HEK293 (cell line): ENCODE results near the gene OR9G4.

ENCODE experiments used
- CTCF ChIA-PET: fragments of 350-600 bp; formaldehyde crosslinking; extraction: SDS; loops from one replicate; lab custom pipeline; 2021; ENCODE audit warnings: antibody characterized with exemption; lab: Yijun Ruan, JAX
- POLR2A ChIA-PET: fragments of 300-600 bp; formaldehyde crosslinking; extraction: SDS; loops from one replicate; lab custom pipeline; 2020; ENCODE audit warnings: antibody characterized with exemption, inconsistent platforms; lab: Yijun Ruan, JAX
- H3K27ac ChIP-seq: fragments of 200-500 bp; sonication (Bioruptor generic); 2 replicates; pipeline ENCODE4 v1.5.1; 2014; ENCODE audit warnings: low read depth, low read length, control low read depth, inconsistent platforms; ENCODE audit errors: extremely low read depth
- H3K36me3 ChIP-seq, 2 experiments: fragments of 200-500 bp in 1 of 2; sonication (Bioruptor generic) in 1 of 2; 1 replicate in 1 of 2; 2 replicates in 1 of 2; pipeline ENCODE4 v1.5.1; 2014 to 2017; ENCODE audit warnings: inconsistent platforms in 2 of 2, low read length in 2 of 2; ENCODE audit not compliant: control insufficient read depth in 2 of 2, insufficient read depth in 1 of 2
- H3K4me1 ChIP-seq: fragments of 200-500 bp; sonication (Bioruptor generic); 2 replicates; pipeline ENCODE4 v1.5.1; 2014; ENCODE audit warnings: mild to moderate bottlenecking, low read length, inconsistent platforms; ENCODE audit not compliant: control insufficient read depth, insufficient read depth
- H3K4me3 ChIP-seq: 2 replicates; pipeline ENCODE4 v1.5.1; 2011; ENCODE audit warnings: low read depth, mild to moderate bottlenecking, control low read depth, low read length, moderate library complexity
- H3K9me3 ChIP-seq: fragments of 200-500 bp; sonication (Bioruptor generic); 2 replicates; pipeline ENCODE4 v1.5.1; 2014; ENCODE audit warnings: low read depth, low read length, inconsistent platforms; ENCODE audit not compliant: control insufficient read depth, insufficient read depth
- GLI2 ChIP-seq: fragments of 450-650 bp; formaldehyde crosslinking; IDR thresholded peaks from 2 replicates; pipeline ENCODE4; 2017; ENCODE audit warnings: missing biosample characterization, missing genetic modification characterization, low read depth, borderline replicate concordance
- KLF10 ChIP-seq: fragments of 450-650 bp; IDR thresholded peaks from 2 replicates; pipeline ENCODE4 v1.5.1; 2018; ENCODE audit warnings: missing biosample characterization, mild to moderate bottlenecking, missing genetic modification characterization
- MEIS1 ChIP-seq: sonication (generic); formaldehyde crosslinking; IDR thresholded peaks from 2 replicates; pipeline ENCODE4 v1.8.1; 2022; ENCODE audit warnings: missing genetic modification reagents, mild to moderate bottlenecking, borderline replicate concordance
- PATZ1 ChIP-seq: fragments of 450-650 bp; formaldehyde crosslinking; IDR thresholded peaks from 2 replicates; pipeline ENCODE4 v1.5.1; 2016; ENCODE audit warnings: missing biosample characterization, missing genetic modification characterization
- SCRT2 ChIP-seq: fragments of 450-650 bp; formaldehyde crosslinking; IDR thresholded peaks from 2 replicates; pipeline ENCODE4 v1.5.1; 2016; ENCODE audit warnings: missing biosample characterization, missing genetic modification characterization
- ZEB2 ChIP-seq: fragments of 450-650 bp; formaldehyde crosslinking; IDR thresholded peaks from 2 replicates; pipeline ENCODE4 v1.5.1; 2016; ENCODE audit warnings: missing biosample characterization, missing genetic modification characterization
- ZFP41 ChIP-seq: fragments of 450-650 bp; formaldehyde crosslinking; IDR thresholded peaks from 2 replicates; pipeline ENCODE4 v1.5.1; 2016; ENCODE audit warnings: missing biosample characterization, missing genetic modification characterization, borderline replicate concordance
- ZNF202 ChIP-seq: fragments of 450-650 bp; formaldehyde crosslinking; IDR thresholded peaks from 2 replicates; pipeline ENCODE4 v1.5.1; 2016; ENCODE audit warnings: missing biosample characterization, missing genetic modification characterization, borderline replicate concordance
- ZNF280D ChIP-seq: fragments of 450-650 bp; formaldehyde crosslinking; IDR thresholded peaks from 2 replicates; pipeline ENCODE4 v1.5.1; 2016; ENCODE audit warnings: missing biosample characterization, missing genetic modification characterization
- ZNF341 ChIP-seq: fragments of 450-650 bp; formaldehyde crosslinking; IDR thresholded peaks from 2 replicates; pipeline ENCODE4; 2016; ENCODE audit warnings: low read depth, missing biosample characterization, missing genetic modification characterization
- ZNF404 ChIP-seq: fragments of 450-650 bp; formaldehyde crosslinking; IDR thresholded peaks from 2 replicates; pipeline ENCODE4 v1.5.1; 2017; ENCODE audit warnings: missing biosample characterization, missing genetic modification characterization
- ZNF423 ChIP-seq: fragments of 450-650 bp; formaldehyde crosslinking; IDR thresholded peaks from 2 replicates; pipeline ENCODE4 v1.5.1; 2016; ENCODE audit warnings: missing biosample characterization, missing genetic modification characterization
- ZNF518A ChIP-seq: fragments of 450-650 bp; formaldehyde crosslinking; conservative IDR thresholded peaks from 2 replicates; pipeline ENCODE4 v1.5.1; 2016; ENCODE audit warnings: low read depth, missing biosample characterization, missing genetic modification characterization
- ZNF580 ChIP-seq: fragments of 450-650 bp; formaldehyde crosslinking; IDR thresholded peaks from 2 replicates; pipeline ENCODE4 v1.5.1; 2016; ENCODE audit warnings: missing biosample characterization, missing genetic modification characterization
- ZNF629 ChIP-seq: fragments of 450-650 bp; formaldehyde crosslinking; IDR thresholded peaks from 2 replicates; pipeline ENCODE4 v1.5.1; 2017; ENCODE audit warnings: missing biosample characterization, missing genetic modification characterization
- ZNF645 ChIP-seq: fragments of 450-650 bp; formaldehyde crosslinking; IDR thresholded peaks from 2 replicates; pipeline ENCODE4; 2016; ENCODE audit warnings: missing biosample characterization, missing genetic modification characterization
- ZNF654 ChIP-seq: fragments of 450-650 bp; formaldehyde crosslinking; IDR thresholded peaks from 2 replicates; pipeline ENCODE4 v1.5.1; 2016; ENCODE audit warnings: low read depth, missing biosample characterization, missing genetic modification characterization
- ZNF747 ChIP-seq: fragments of 450-650 bp; formaldehyde crosslinking; IDR thresholded peaks from 2 replicates; pipeline ENCODE4 v1.5.1; 2016; ENCODE audit warnings: missing biosample characterization, missing genetic modification characterization

Gene OR9G4

GRCh38 chr11:56748597-56748996 is at the start of gene OR9G4:
Gene OR9G4, minus strand, starts transcription at chr11:56748697. Its CDS starts 4,931 bp downstream, at chr11:56743766.
- H3K4me1 ChIP-seq, result no peaks in the 10 kb centered on the region
- TF ChIP-seq ZNF202 (tag by site-specific recombination) (no peak), ZNF645 (tag by site-specific recombination) (no peak), ZNF404 (tag by site-specific recombination) (no peak)
- no peak within 1 kb of the TSS for H3K4me3 ChIP-seq
- no peaks in the 10 kb centered on the region for H3K36me3 ChIP-seq
- no peaks in the 10 kb centered on the region for H3K9me3 ChIP-seq
- POLR2A ChIA-PET, result no interaction called here
- CTCF ChIA-PET, result no interaction called here
- H3K27ac ChIP-seq, result no peak within 1 kb of the TSS

GRCh38 chr11:56783448-56784041 is 35.0 kb upstream of the OR9G4 start:
- CTCF ChIA-PET, result interaction anchor here (0.6 to 2.7 kb wide), 10 partner anchors 10 to 1075 kb away, joined by 3 to 13 read pairs (median 4); no protein-coding TSS in a partner anchor
- peak; percentile 57 for TF ChIP-seq ZNF654 (tag by site-specific recombination)
- TF ChIP-seq GLI2 (tag by site-specific recombination), result no peak
- H3K36me3 ChIP-seq, result no peaks in the 10 kb centered on the region
- H3K27ac ChIP-seq, result no peak overlapping the region
- POLR2A ChIA-PET, result no interaction called here
- H3K4me3 ChIP-seq, result no peak overlapping the region
- no peaks in the 10 kb centered on the region for H3K9me3 ChIP-seq
- H3K4me1 ChIP-seq, result no peaks in the 10 kb centered on the region

GRCh38 chr11:56782167-56782847 is 33.8 kb upstream of the OR9G4 start:
- Histone ChIP-seq H3K4me1 (no peaks in the 10 kb centered on the region), H3K9me3 (no peaks in the 10 kb centered on the region), H3K27ac (no peak overlapping the region), H3K36me3 (no peaks in the 10 kb centered on the region), H3K4me3 (no peak overlapping the region)
- ChIA-PET CTCF (interaction anchor here (0.5 to 2.7 kb wide), 8 partner anchors 9 to 1421 kb away, joined by 3 to 13 read pairs (median 4); no protein-coding TSS in a partner anchor), POLR2A (no interaction called here)
- TF ChIP-seq ZFP41 (tag by site-specific recombination) (no peak), ZNF341 (tag by site-specific recombination) (no peak), ZNF580 (tag by site-specific recombination) (no peak), KLF10 (no peak), ZNF280D (tag by site-specific recombination) (no peak), ZNF518A (no peak), ZNF423 (tag by site-specific recombination) (no peak), PATZ1 (tag by site-specific recombination) (no peak), ZEB2 (tag by site-specific recombination) (no peak), SCRT2 (tag by site-specific recombination) (no peak), MEIS1 (CRISPR knock-in tag) (no peak), ZNF629 (tag by site-specific recombination) (no peak), ZNF747 (tag by site-specific recombination) (no peak)
